H9 (cell line): ENCODE measurements around the gene PTPN13. TPM values are rescaled to one million over a fixed set of nuclear protein-coding genes. Genes with fewer than 3 reads are reported as not detected.

Experiments
- DNase-seq: peaks from one replicate; pipeline ENCODE4 v3.0.0-alpha.2; 2017
- H2AFZ ChIP-seq: one replicate; pipeline ENCODE4 v1.6.1; 2013; ENCODE audit warnings: mild to moderate bottlenecking, low read length, control low read depth, moderate library complexity
- H2AK5ac ChIP-seq: 2 replicates; pipeline ENCODE4 v1.6.1; 2013; ENCODE audit warnings: low read length, control low read depth, mixed read lengths; ENCODE audit not compliant: insufficient read length
- H2BK120ac ChIP-seq: one replicate; pipeline ENCODE4 v1.6.1; 2013; ENCODE audit warnings: low read depth, mild to moderate bottlenecking, low read length, control low read depth, inconsistent platforms; ENCODE audit not compliant: poor library complexity, severe bottlenecking
- H2BK12ac ChIP-seq: 2 replicates; pipeline ENCODE4 v1.6.1; 2013; ENCODE audit warnings: low read length, control low read depth, mixed read lengths, low read depth; ENCODE audit not compliant: insufficient read length
- H2BK15ac ChIP-seq: 2 replicates; pipeline ENCODE4 v1.6.1; 2013; ENCODE audit warnings: low read depth, low read length, control low read depth
- H2BK20ac ChIP-seq: one replicate; pipeline ENCODE4 v1.6.1; 2013; ENCODE audit warnings: low read depth, mild to moderate bottlenecking, low read length, control low read depth, inconsistent platforms; ENCODE audit not compliant: poor library complexity, severe bottlenecking
- H2BK5ac ChIP-seq: 2 replicates; pipeline ENCODE4 v1.6.1; 2013; ENCODE audit warnings: low read length, control low read depth, mixed read lengths; ENCODE audit not compliant: insufficient read length
- H3K14ac ChIP-seq: 2 replicates; pipeline ENCODE4 v1.6.1; 2013; ENCODE audit warnings: low read length, control low read depth; ENCODE audit not compliant: insufficient read depth
- H3K18ac ChIP-seq: 2 replicates; pipeline ENCODE4 v1.6.1; 2013; ENCODE audit warnings: low read depth, mild to moderate bottlenecking, mixed read lengths, low read length, control low read depth; ENCODE audit not compliant: insufficient read length
- H3K23ac ChIP-seq: 2 replicates; pipeline ENCODE4 v1.6.1; 2013; ENCODE audit warnings: low read length, control low read depth, mixed read lengths, low read depth; ENCODE audit not compliant: insufficient read length
- H3K23me2 ChIP-seq: 2 replicates; pipeline ENCODE4 v1.6.1; 2013; ENCODE audit warnings: low read depth, mild to moderate bottlenecking, mixed read lengths, low read length, control low read depth; ENCODE audit not compliant: insufficient read length, poor library complexity, severe bottlenecking
- H3K27ac ChIP-seq: 2 replicates; pipeline ENCODE4 v1.5.1; 2013; ENCODE audit warnings: low read length, control low read depth, mixed read lengths, low read depth; ENCODE audit not compliant: insufficient read length
- H3K27me3 ChIP-seq: 2 replicates; pipeline ENCODE4 v1.6.1; 2013; ENCODE audit warnings: low read length, control low read depth, inconsistent platforms; ENCODE audit not compliant: insufficient read depth
- H3K4ac ChIP-seq: 2 replicates; pipeline ENCODE4 v1.6.1; 2013; ENCODE audit warnings: low read depth, mild to moderate bottlenecking, control low read depth, inconsistent platforms, low read length, moderate library complexity
- H3K4me1 ChIP-seq: 2 replicates; pipeline ENCODE4 v1.6.1; 2013; ENCODE audit warnings: low read length, control low read depth, inconsistent platforms; ENCODE audit not compliant: insufficient read depth
- H3K4me2 ChIP-seq: 2 replicates; pipeline ENCODE4 v1.6.1; 2013; ENCODE audit warnings: low read length, control low read depth, mixed read lengths; ENCODE audit not compliant: insufficient read length, insufficient read depth
- H3K56ac ChIP-seq: 2 replicates; pipeline ENCODE4 v1.6.1; 2013; ENCODE audit warnings: low read depth, mild to moderate bottlenecking, mixed read lengths, low read length, control low read depth; ENCODE audit not compliant: insufficient read length
- H3K79me1 ChIP-seq: 2 replicates; pipeline ENCODE4 v1.6.1; 2013; ENCODE audit warnings: low read depth, mild to moderate bottlenecking, moderate library complexity, low read length, control low read depth, inconsistent platforms; ENCODE audit not compliant: insufficient read depth, poor library complexity, severe bottlenecking
- H3K79me2 ChIP-seq: 2 replicates; pipeline ENCODE4 v1.6.1; 2013; ENCODE audit warnings: low read length, control low read depth, inconsistent platforms; ENCODE audit not compliant: insufficient read depth
- H3K9ac ChIP-seq: 2 replicates; pipeline ENCODE4 v1.6.1; 2013; ENCODE audit warnings: low read length, control low read depth, mixed read lengths; ENCODE audit not compliant: insufficient read length; ENCODE audit errors: extremely low read depth
- H3K9me3 ChIP-seq: one replicate; pipeline ENCODE4 v1.6.1; 2013; ENCODE audit warnings: low read depth, low read length, inconsistent platforms; ENCODE audit not compliant: control insufficient read depth
- H3T11ph ChIP-seq: one replicate; pipeline ENCODE4 v1.6.1; 2013; ENCODE audit warnings: mild to moderate bottlenecking, low read length, control low read depth, inconsistent platforms
- H4K20me1 ChIP-seq: one replicate; pipeline ENCODE4 v1.6.1; 2013; ENCODE audit not compliant: control insufficient read depth, insufficient read length, insufficient read depth
- H4K5ac ChIP-seq: 2 replicates; pipeline ENCODE4 v1.6.1; 2013; ENCODE audit warnings: low read depth, mild to moderate bottlenecking, mixed read lengths, low read length, control low read depth; ENCODE audit not compliant: insufficient read length
- H4K8ac ChIP-seq: replicated peaks from 2 replicates; pipeline ENCODE4 v1.6.1; 2013; ENCODE audit warnings: low read length, control low read depth, mixed read lengths, low read depth; ENCODE audit not compliant: insufficient read length
- H4K91ac ChIP-seq: 2 replicates; pipeline ENCODE4 v1.6.1; 2013; ENCODE audit warnings: low read depth, mild to moderate bottlenecking, moderate library complexity, mixed read lengths, low read length, control low read depth; ENCODE audit not compliant: insufficient read length
- H3K27ac Mint-ChIP-seq, 3 experiments: 2 replicates in 2 of 3; 3 replicates in 1 of 3; pipeline ENCODE4 v1.8.0; 2020 to 2021; ENCODE audit warnings: mixed read lengths in 3 of 3, mild to moderate bottlenecking in 1 of 3, moderate library complexity in 1 of 3
- H3K27me3 Mint-ChIP-seq: 2 replicates; pipeline ENCODE4 v1.8.0; 2021; ENCODE audit warnings: low read depth, mild to moderate bottlenecking, moderate library complexity, mixed read lengths
- H3K36me3 Mint-ChIP-seq, 3 experiments: 2 replicates in 2 of 3; 3 replicates in 1 of 3; pipeline ENCODE4 v1.8.0; 2020 to 2021; ENCODE audit warnings: low read depth in 3 of 3, mixed read lengths in 3 of 3; ENCODE audit not compliant: insufficient read depth in 1 of 3
- H3K4me1 Mint-ChIP-seq, 2 experiments: 2 replicates each; pipeline ENCODE4 v1.8.0; 2020; ENCODE audit warnings: mixed read lengths in 2 of 2
- H3K4me3 Mint-ChIP-seq, 2 experiments: 2 replicates in 1 of 2; 3 replicates in 1 of 2; pipeline ENCODE4 v1.8.0; 2020 to 2021; ENCODE audit warnings: mild to moderate bottlenecking in 2 of 2, mixed read lengths in 2 of 2, moderate library complexity in 1 of 2
- H3K9me3 Mint-ChIP-seq, 2 experiments: 2 replicates in 1 of 2; 3 replicates in 1 of 2; pipeline ENCODE4 v1.8.0; 2020; ENCODE audit warnings: mild to moderate bottlenecking in 2 of 2, mixed read lengths in 2 of 2, moderate library complexity in 1 of 2
- CTCF ChIP-seq: fragments of 200-600 bp; sonication (generic); conservative IDR thresholded peaks from 3 replicates; pipeline ENCODE4 v1.8.0; 2021; ENCODE audit warnings: antibody characterized with exemption, mild to moderate bottlenecking
- WGBS: extraction: QIAGEN DNeasy Blood & Tissue Kit; methylation state at CpG from one replicate; pipeline ENCODE4 v1.1.7; 2013; ENCODE audit warnings: missing lambda C conversion rate, low lambda C conversion rate, mixed read lengths; ENCODE audit not compliant: insufficient read length; ENCODE audit errors: extremely low coverage; 5-methylcytosine and 5-hydroxymethylcytosine counted together
- total RNA-seq: library from RNA; stranded (reverse); gene quantifications from 2 replicates; pipeline ENCODE4 v1.2.1, GENCODE V29; 2021

The PTPN13 gene
- total RNA-seq, 1 experiment from 2014 or later, result 34.9 TPM

- no peak overlapping the region for H3K4me3 Mint-ChIP-seq
- Histone ChIP-seq H3K27ac (no peak overlapping the region), H2BK12ac (no peak overlapping the region), H3K56ac (no peak overlapping the region), H3T11ph (no peak overlapping the region), H2AFZ (no peak overlapping the region), H3K4me1 (no peaks in the 10 kb centered on the region; the same call in 1 of the 2 replicates), H4K20me1 (no peaks in the 10 kb centered on the region), H3K79me1 (no peaks in the 10 kb centered on the region), H4K8ac (no peak overlapping the region), H4K5ac (no peak overlapping the region), H2BK120ac (no peak overlapping the region), H3K27me3 (no peaks in the 10 kb centered on the region), H2BK20ac (no peak overlapping the region), H3K4me2 (no peak overlapping the region), H3K18ac (no peak overlapping the region), H3K23me2 (no peaks in the 10 kb centered on the region), H2AK5ac (no peak overlapping the region), H3K79me2 (no peaks in the 10 kb centered on the region), H3K23ac (no peak overlapping the region), H2BK15ac (no peak overlapping the region), H4K91ac (no peak overlapping the region), H3K14ac (no peak overlapping the region), H3K4ac (no peak overlapping the region), H3K9ac (no peak overlapping the region), H2BK5ac (no peak overlapping the region), H3K9me3 (no peaks in the 10 kb centered on the region)
- H3K27me3 Mint-ChIP-seq, result no peaks in the 10 kb centered on the region
- H3K27ac Mint-ChIP-seq, result no peak overlapping the region; a peak in 1 of 7 replicates
- no CpG with 5 or more reads among the region's 8 CpGs for WGBS
- H3K36me3 Mint-ChIP-seq, result peaks cover 56 to 73% (median 63%) of the 10 kb centered on the region in 3 experiments
- H3K9me3 Mint-ChIP-seq, result peaks cover 29 to 41% of the 10 kb centered on the region in 2 experiments
- TF ChIP-seq CTCF, result peak; percentile 61
- DNase-seq, result peak; percentile 78
- H3K4me1 Mint-ChIP-seq, result peaks cover 12 to 14% of the 10 kb centered on the region in 2 experiments
Measured at GRCh38 chr4:86791126-86791525, 197.0 kb downstream of the PTPN13 start.
